ENCODE measurements around the gene ERN1. TPM values are rescaled to one million over a fixed set of nuclear protein-coding genes. Genes with fewer than 3 reads are reported as not detected.

Gene ERN1
- total and polyA plus RNA-seq, 2 of the 8 experiments (the other 6 are each of a cell fraction or from before 2014, with no cell fraction given), result 1.8 to 3.9 TPM

DNA sequence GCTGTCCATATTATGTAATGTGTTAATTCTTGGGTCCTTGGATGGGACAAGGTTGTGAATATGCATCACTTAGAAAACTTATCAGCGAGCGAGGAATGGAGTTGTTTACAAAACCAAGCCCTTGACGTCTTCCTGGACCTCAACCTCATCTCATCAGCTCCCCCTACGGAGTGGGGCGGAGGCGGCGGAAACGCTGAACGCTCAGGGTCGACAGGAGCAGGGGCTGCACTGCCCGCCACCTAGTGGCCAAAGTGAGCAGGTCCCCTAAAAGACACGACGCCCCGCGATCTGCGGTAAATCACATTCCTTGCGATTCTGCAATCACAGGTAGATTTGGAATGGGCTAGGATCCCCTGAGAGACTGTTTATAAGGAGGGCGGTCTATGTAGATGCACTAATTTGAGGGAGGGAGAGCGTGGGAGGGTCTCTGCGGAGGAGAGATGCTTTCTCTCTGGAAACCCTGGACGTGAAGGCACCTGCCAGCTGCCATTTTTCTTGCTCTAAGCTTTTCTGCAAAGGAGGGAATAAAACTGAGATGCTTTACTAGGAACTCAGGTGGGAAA lies 104.1 kb downstream of the ERN1 start (continued):
- TF ChIP-seq ZNF274 (IDR thresholded peaks at IDR 0.05; ENCODE audit: borderline replicate concordance, extremely low read depth, low read length) (no peak), ASH2L (IDR thresholded peaks at IDR 0.05; ENCODE audit: low read length) (peak; percentile 42), SRF (IDR thresholded peaks at IDR 0.05; ENCODE audit: low read depth, low read length) (no peak), NANOG (IDR thresholded peaks at IDR 0.05; ENCODE audit: insufficient read depth, low read depth, low read length, poor library complexity, severe bottlenecking) (peak; percentile 53), KDM4A (IDR thresholded peaks at IDR 0.05; ENCODE audit: low read depth, low read length, severe bottlenecking) (peak; percentile 29), BACH1 (IDR thresholded peaks at IDR 0.05; ENCODE audit: low read length) (peak; percentile 72; the same call in 1 of the 2 replicates), CTBP2 (IDR thresholded peaks at IDR 0.05; ENCODE audit: borderline replicate concordance, insufficient read depth, insufficient read length, low read length) (no peak)
